Measurements from ENCODE around the gene MMP25. TPM values are rescaled to one million over a fixed set of nuclear protein-coding genes. Genes with fewer than 3 reads are reported as not detected.

The MMP25 gene
- total RNA-seq, 1 donor from 2014 or later, result 0.25 TPM

DNA sequence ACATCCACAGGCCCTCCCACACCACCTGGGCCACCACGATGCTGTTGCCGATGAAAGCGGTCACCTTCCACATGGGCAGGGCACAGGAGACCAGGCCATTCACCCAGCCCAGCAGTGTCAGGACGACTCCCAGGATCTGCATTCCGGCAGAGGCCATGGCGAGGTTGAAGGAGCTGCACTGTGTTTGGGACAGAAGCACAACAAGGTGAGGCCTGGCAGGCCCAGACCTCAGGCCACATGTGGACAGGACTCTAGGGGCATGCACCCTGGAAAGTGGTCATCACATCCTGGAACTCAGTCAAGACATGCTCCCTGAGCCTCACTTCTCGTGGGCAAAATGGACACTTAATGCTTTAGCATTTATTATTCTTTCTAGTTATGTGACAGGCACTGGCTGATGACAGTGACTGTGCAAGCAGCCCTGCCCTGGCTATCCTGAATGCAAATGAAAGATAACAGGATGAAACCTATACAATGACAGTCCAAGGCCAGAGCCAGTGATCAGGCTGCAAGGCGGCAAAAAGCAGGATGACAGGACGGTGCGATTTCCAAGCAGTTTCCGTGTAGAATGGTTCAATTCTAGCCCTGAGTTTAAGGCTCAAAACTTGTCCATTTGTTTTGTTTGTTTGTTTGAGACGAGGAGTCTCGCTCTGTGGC lies 30.4 kb upstream of the MMP25 start:
- intact Hi-C loops (cut with DNase I), result no loop called here
- H3K4me3 ChIP-seq, result no peak overlapping the region

DNA sequence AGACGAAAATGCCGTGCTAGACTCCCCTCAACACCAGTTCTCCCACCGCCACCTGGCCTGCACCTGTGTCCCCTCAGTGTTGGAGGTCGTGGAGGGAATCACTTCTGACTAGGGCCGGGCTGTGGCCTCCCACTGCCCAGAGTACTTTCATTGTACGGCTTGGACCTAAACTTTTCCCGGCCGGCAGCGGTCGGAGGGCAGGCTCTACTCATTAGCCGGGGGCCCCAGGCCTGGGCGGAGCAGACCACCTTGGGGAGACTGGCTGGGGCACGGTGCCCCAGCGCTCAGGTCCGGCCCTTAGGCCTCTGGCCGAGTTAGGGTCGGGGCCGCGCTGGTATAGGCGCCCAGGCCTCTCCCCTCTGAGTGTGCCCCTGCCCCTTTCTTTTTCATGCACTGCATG lies 29.0 kb upstream of the MMP25 start:
- Histone ChIP-seq H3K27ac (no peak overlapping the region), H3K27me3 (peaks cover 9% of the 10 kb centered on the region), H3K36me3 (no peaks in the 10 kb centered on the region), H3K4me1 (peaks cover 26% of the 10 kb centered on the region), H3K9me3 (no peaks in the 10 kb centered on the region), H3K4me3 (no peak overlapping the region)
- no peak for TF ChIP-seq POLR2A (IDR thresholded peaks at IDR 0.05)
- TF ChIP-seq, protein P1, sequence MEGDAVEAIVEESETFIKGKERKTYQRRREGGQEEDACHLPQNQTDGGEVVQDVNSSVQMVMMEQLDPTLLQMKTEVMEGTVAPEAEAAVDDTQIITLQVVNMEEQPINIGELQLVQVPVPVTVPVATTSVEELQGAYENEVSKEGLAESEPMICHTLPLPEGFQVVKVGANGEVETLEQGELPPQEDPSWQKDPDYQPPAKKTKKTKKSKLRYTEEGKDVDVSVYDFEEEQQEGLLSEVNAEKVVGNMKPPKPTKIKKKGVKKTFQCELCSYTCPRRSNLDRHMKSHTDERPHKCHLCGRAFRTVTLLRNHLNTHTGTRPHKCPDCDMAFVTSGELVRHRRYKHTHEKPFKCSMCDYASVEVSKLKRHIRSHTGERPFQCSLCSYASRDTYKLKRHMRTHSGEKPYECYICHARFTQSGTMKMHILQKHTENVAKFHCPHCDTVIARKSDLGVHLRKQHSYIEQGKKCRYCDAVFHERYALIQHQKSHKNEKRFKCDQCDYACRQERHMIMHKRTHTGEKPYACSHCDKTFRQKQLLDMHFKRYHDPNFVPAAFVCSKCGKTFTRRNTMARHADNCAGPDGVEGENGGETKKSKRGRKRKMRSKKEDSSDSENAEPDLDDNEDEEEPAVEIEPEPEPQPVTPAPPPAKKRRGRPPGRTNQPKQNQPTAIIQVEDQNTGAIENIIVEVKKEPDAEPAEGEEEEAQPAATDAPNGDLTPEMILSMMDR (IDR thresholded peaks at IDR 0.05), result no peak
- no peak for TF ChIP-seq POLR2AphosphoS5 (IDR thresholded peaks at IDR 0.05; ENCODE audit: insufficient read depth in 1 of 2, low read depth in 1 of 2)
- intact Hi-C loops (cut with DNase I), result no loop called here
- no peak for DNase-seq (ENCODE audit: extremely low spot score in 2 of 2)

More for the DNA sequence above, 30.4 kb upstream of the MMP25 start:
- DNase-seq (ENCODE audit: extremely low spot score in 2 of 2), result no peak
- peaks cover 16% of the 10 kb centered on the region for H3K27me3 ChIP-seq
- H3K4me1 ChIP-seq, result peaks cover 12% of the 10 kb centered on the region
- no peaks in the 10 kb centered on the region for H3K9me3 ChIP-seq
- TF ChIP-seq, protein P1 (IDR thresholded peaks at IDR 0.05), result no peak
- TF ChIP-seq POLR2A (IDR thresholded peaks at IDR 0.05), result no peak
- no peak for TF ChIP-seq POLR2AphosphoS5 (IDR thresholded peaks at IDR 0.05; ENCODE audit: insufficient read depth in 1 of 2, low read depth in 1 of 2)
- H3K36me3 ChIP-seq, result no peaks in the 10 kb centered on the region
- H3K27ac ChIP-seq, result no peak overlapping the region

DNA sequence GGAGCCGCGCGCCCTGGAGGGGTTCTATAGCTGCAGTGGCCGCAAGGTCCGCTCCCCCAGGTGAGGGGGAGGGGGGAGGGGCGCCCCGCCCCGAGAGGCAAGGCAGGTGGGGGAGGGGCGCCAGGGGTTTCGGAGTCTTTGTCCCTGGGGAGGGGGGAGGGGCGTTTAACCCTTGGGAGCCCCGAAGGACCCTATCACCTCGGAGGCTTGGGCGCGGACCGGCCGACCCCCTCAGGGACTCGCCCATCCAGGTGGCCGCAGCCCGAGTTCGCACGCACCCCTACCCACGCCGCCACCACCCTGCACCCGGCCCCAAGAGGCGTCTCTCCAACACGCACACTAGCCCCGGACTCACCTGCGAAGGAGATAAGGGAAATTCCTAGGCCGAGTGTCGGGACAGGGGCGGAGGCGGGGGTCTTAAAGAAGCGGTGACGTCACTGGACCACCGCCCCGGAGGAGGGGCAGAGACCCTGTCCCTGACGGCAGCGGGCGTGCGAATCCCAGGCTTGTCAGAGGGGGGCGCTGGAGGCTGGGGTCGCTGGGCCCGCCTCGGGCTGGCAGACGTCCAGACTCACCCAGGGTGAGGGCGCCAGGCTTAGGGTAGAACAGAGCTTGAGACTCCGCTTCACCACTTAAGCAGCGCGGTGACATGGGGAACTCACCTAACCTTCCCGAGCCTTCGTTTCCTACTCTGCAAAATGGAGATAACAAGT lies 28.4 kb upstream of the MMP25 start, which contains the start of gene CLDN6:
Gene CLDN6, minus strand, starts transcription at position 390 of the 713 bp plus-strand sequence. CDS start 2,162 bp downstream, outside the sequence.
- no peak within 1 kb of the TSS for H3K4me3 ChIP-seq
- no peak within 1 kb of the TSS for H3K27ac ChIP-seq
- no peaks in the 10 kb centered on the region for H3K36me3 ChIP-seq
- intact Hi-C loops (cut with DNase I), result no loop called here
- peaks cover 5% of the 10 kb centered on the region for H3K27me3 ChIP-seq
- H3K9me3 ChIP-seq, result no peaks in the 10 kb centered on the region
- TF ChIP-seq, protein P1 (IDR thresholded peaks at IDR 0.05), result no peak
- TF ChIP-seq POLR2AphosphoS5 (IDR thresholded peaks at IDR 0.05; ENCODE audit: insufficient read depth in 1 of 2, low read depth in 1 of 2), result no peak
- TF ChIP-seq POLR2A (IDR thresholded peaks at IDR 0.05), result no peak
- H3K4me1 ChIP-seq, result peaks cover 32% of the 10 kb centered on the region
- no peak for DNase-seq (ENCODE audit: extremely low spot score in 2 of 2)

DNA sequence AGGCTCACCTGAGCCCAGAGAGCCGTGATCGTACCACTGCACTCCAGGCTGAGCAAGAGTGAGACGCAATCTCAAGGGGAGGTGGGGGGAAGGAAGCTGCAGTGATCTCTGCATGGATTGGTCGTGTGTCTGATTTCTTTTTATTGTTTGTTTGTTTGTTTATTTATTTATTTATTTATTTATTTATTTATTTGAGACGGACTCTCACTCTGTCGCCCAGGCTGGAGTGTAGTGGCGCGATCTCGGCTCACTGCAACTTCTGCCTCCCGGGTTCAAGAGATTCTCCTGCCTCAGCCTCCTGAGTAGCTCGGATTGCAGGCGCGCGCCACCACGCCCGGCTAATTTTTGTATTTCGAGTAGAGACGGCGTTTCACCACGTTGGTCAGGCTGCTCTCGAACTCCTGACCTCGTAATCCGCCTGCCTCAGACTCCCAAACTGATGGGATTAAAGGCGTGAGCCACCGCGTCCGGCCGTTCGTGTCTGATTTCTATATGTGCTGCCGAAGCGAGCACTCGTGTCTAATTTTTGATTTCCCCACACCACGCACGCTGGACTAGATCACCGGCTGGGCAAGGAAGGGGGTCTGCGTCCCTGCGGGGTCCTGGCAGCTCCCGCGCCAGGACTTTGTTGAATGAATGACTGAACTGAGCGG lies 26.6 kb upstream of the MMP25 start:
- Histone ChIP-seq H3K27me3 (peaks cover 5% of the 10 kb centered on the region), H3K4me3 (peak overlapping the region; percentile 63 to 68), H3K4me1 (peaks cover 43% of the 10 kb centered on the region), H3K27ac (no peak overlapping the region), H3K36me3 (no peaks in the 10 kb centered on the region), H3K9me3 (no peaks in the 10 kb centered on the region)
- intact Hi-C loops (cut with DNase I), result no loop called here
- no peak for DNase-seq (ENCODE audit: extremely low spot score in 2 of 2)
- TF ChIP-seq POLR2A (IDR thresholded peaks at IDR 0.05) (no peak), POLR2AphosphoS5 (IDR thresholded peaks at IDR 0.05; ENCODE audit: insufficient read depth in 1 of 2, low read depth in 1 of 2) (no peak)
- TF ChIP-seq, protein P1 (IDR thresholded peaks at IDR 0.05), result no peak
